SK-N-SH (cell line): Measurements from ENCODE around the gene UBE2S. TPM values are rescaled to one million over a fixed set of nuclear protein-coding genes. Genes with fewer than 3 reads are reported as not detected.

ENCODE experiments used
- CTCF ChIA-PET: fragments of 300-600, 350-600 bp; formaldehyde crosslinking; extraction: SDS; loops from one replicate; lab custom pipeline; 2021; lab: Yijun Ruan, JAX
- POLR2A ChIA-PET: fragments of 350-600 bp; sonication (Branson Sonifier 250); formaldehyde crosslinking; extraction: SDS; loops from one replicate; lab custom pipeline; 2020; ENCODE audit warnings: antibody characterized with exemption, inconsistent platforms; lab: Yijun Ruan, JAX
- DNase-seq: peaks from one replicate; pipeline ENCODE4 v3.0.0; 2012
- H2AFZ ChIP-seq: fragments of 200-600 bp; sonication (generic); 2 replicates; pipeline ENCODE4 v1.8.1; 2016; ENCODE audit warnings: antibody characterized with exemption, mild to moderate bottlenecking, low read depth
- H3F3A ChIP-seq: fragments of 200-600 bp; sonication (generic); replicated peaks from 2 replicates; pipeline ENCODE3; 2016; ENCODE audit warnings: antibody characterized with exemption, mild to moderate bottlenecking; ENCODE audit not compliant: insufficient read depth
- H3K27ac ChIP-seq, 2 experiments: fragments of 200-500 bp in 1 of 2; fragments of 200-600 bp in 1 of 2; sonication (Bioruptor generic) in 1 of 2; sonication (generic), shearing (Covaris generic) in 1 of 2; 2 replicates each; pipeline versions ENCODE4 v1.5.1 to v1.6.1; 2014 to 2016; ENCODE audit warnings: low read depth in 2 of 2, inconsistent platforms in 1 of 2, low read length in 1 of 2, mild to moderate bottlenecking in 1 of 2, mixed read lengths in 1 of 2
- H3K27me3 ChIP-seq: fragments of 200-600 bp; sonication (generic), shearing (Covaris generic); 2 replicates; pipeline ENCODE4 v1.6.1; 2016; ENCODE audit warnings: mixed run types; ENCODE audit not compliant: insufficient read depth
- H3K36me3 ChIP-seq, 2 experiments: fragments of 200-500 bp in 1 of 2; fragments of 200-600 bp in 1 of 2; sonication (Bioruptor generic) in 1 of 2; sonication (generic) in 1 of 2; replicated peaks in 1 of 2; 2 replicates each; pipeline versions ENCODE3 to v1.5.1; 2014 to 2016; ENCODE audit warnings: low read length in 1 of 2, mild to moderate bottlenecking in 1 of 2; ENCODE audit not compliant: insufficient read depth in 2 of 2, control insufficient read depth in 1 of 2
- H3K4me1 ChIP-seq, 2 experiments: fragments of 200-500 bp in 1 of 2; fragments of 200-600 bp in 1 of 2; sonication (Bioruptor generic) in 1 of 2; sonication (generic), shearing (Covaris generic) in 1 of 2; 2 replicates each; pipeline versions ENCODE4 v1.5.1 to v1.6.1; 2014 to 2016; ENCODE audit warnings: low read depth in 1 of 2, low read length in 1 of 2, mixed run types in 1 of 2; ENCODE audit not compliant: insufficient read depth in 2 of 2, control insufficient read depth in 1 of 2
- H3K4me2 ChIP-seq: fragments of 200-600 bp; sonication (generic), shearing (Covaris generic); 2 replicates; pipeline ENCODE4 v1.6.1; 2017; ENCODE audit warnings: mixed run types
- H3K4me3 ChIP-seq, 2 experiments: fragments of 200-500 bp in 1 of 2; fragments of 200-600 bp in 1 of 2; sonication (Bioruptor generic) in 1 of 2; sonication (generic), shearing (Covaris generic) in 1 of 2; 2 replicates each; pipeline versions ENCODE4 v1.5.1 to v1.8.1; 2014 to 2016; ENCODE audit warnings: low read depth in 2 of 2, inconsistent platforms in 1 of 2, low read length in 1 of 2, mild to moderate bottlenecking in 1 of 2, mixed read lengths in 1 of 2, moderate library complexity in 1 of 2
- H3K79me2 ChIP-seq: fragments of 200-600 bp; sonication (generic); 2 replicates; pipeline ENCODE4 v1.8.1; 2017; ENCODE audit warnings: mild to moderate bottlenecking; ENCODE audit not compliant: insufficient read depth
- H3K9ac ChIP-seq: fragments of 200-600 bp; sonication (generic); 2 replicates; pipeline ENCODE4 v1.6.1; 2017; ENCODE audit warnings: mixed run types
- H3K9me2 ChIP-seq: fragments of 200-600 bp; sonication (generic); 2 replicates; pipeline ENCODE4 v1.6.1; 2017; ENCODE audit warnings: mixed run types
- H3K9me3 ChIP-seq: fragments of 200-600 bp; sonication (generic); 2 replicates; pipeline ENCODE4 v1.6.1; 2017; ENCODE audit warnings: mixed run types, mild to moderate bottlenecking, moderate library complexity
- H4K20me1 ChIP-seq: fragments of 200-600 bp; sonication (generic); 2 replicates; pipeline ENCODE4 v1.6.1; 2017; ENCODE audit warnings: mild to moderate bottlenecking, mixed run types; ENCODE audit not compliant: insufficient read depth
- CHD2 ChIP-seq: fragments of 150-350 bp; IDR thresholded peaks from 2 replicates; pipeline ENCODE4 v1.6.1; 2018; ENCODE audit warnings: low read length; ENCODE audit not compliant: partially characterized antibody
- CTCF ChIP-seq: fragments of 200-600 bp; sonication (generic); IDR thresholded peaks from 2 replicates; pipeline ENCODE4 v1.6.1; 2017; ENCODE audit warnings: antibody characterized with exemption, mild to moderate bottlenecking, moderate library complexity
- EZH2phosphoT487 ChIP-seq: fragments of 200-600 bp; sonication (generic); IDR thresholded peaks from 2 replicates; pipeline ENCODE4 v1.6.1; 2017; ENCODE audit warnings: low read depth, mixed run types, mild to moderate bottlenecking, antibody characterized with exemption, moderate library complexity, borderline replicate concordance
- MAX ChIP-seq: IDR thresholded peaks from 2 replicates; pipeline ENCODE4 v1.4.0; 2012; ENCODE audit warnings: low read depth
- MXI1 ChIP-seq: IDR thresholded peaks from 2 replicates; pipeline ENCODE4 v1.6.1; 2012; ENCODE audit warnings: mild to moderate bottlenecking, low read depth, low read length, improper control_type of control experiment
- PBX3 ChIP-seq: IDR thresholded peaks from 2 replicates; pipeline ENCODE4; 2012
- TEAD4 ChIP-seq: IDR thresholded peaks from 2 replicates; pipeline ENCODE4 v1.4.0; 2012; ENCODE audit warnings: mild to moderate bottlenecking, borderline replicate concordance; ENCODE audit not compliant: insufficient read depth
- WGBS: methylation state at CpG from one replicate; pipeline ENCODE4 v1.1.6; 2017; ENCODE audit warnings: low lambda C conversion rate; 5-methylcytosine and 5-hydroxymethylcytosine counted together
- polyA plus RNA-seq, 3 experiments: library from polyadenylated mRNA; depleted of rRNA; stranded (reverse); fragments of >200 nt; gene quantifications; 2 replicates each; pipeline ENCODE4 v1.2.3, GENCODE V29; 2012

Gene UBE2S
- polyA plus RNA-seq, 1 of the 3 experiments (the other 2 are of a cell fraction), result 133 TPM

GRCh38 chr19:55370305-55370988 lies 37.1 kb downstream of the UBE2S start, which contains the start of gene IL11 (continued):
- TF ChIP-seq CTCF (no peak), TEAD4 (no peak), CHD2 (no peak), MAX (peak; percentile 49; the same call in 1 of the 2 replicates)

- Histone ChIP-seq H3K36me3 (peaks cover 0 to 4% of the 10 kb centered on the region in 2 experiments), H3K9me2 (no peaks in the 10 kb centered on the region), H3K27me3 (no peaks in the 10 kb centered on the region), H3F3A (peaks cover 25% of the 10 kb centered on the region), H2AFZ (peak overlapping the region; percentile 87), H4K20me1 (no peaks in the 10 kb centered on the region), H3K27ac (peak overlapping the region; percentile 11 to 88; a peak in 3 of 4 replicates), H3K79me2 (peaks cover 14% of the 10 kb centered on the region), H3K4me3 (peak overlapping the region; percentile 57 to 79), H3K9me3 (no peaks in the 10 kb centered on the region), H3K9ac (peak overlapping the region; percentile 92), H3K4me2 (peak overlapping the region; percentile 97), H3K4me1 (peaks cover 26 to 28% of the 10 kb centered on the region in 2 experiments; a peak in 3 of 4 replicates)
- POLR2A ChIA-PET, result interaction anchor here (0.6 to 2.8 kb wide), 3 partner anchors 14 to 38 kb away, joined by 4 to 14 read pairs (median 4); partner anchors contain the start of gene UBE2S
- CTCF ChIA-PET, result interaction anchor here (1.6 to 2.5 kb wide), 3 partner anchors 14 to 78 kb away, joined by 6 to 8 read pairs (median 7); partner anchors contain the start of gene TMEM238
- 0 out of 2 replicates have a peak, but pooled peaks have one; percentile 27 for TF ChIP-seq PBX3
- TF ChIP-seq MXI1, result no peak
- no peak for TF ChIP-seq EZH2phosphoT487
- peak; percentile 96 for DNase-seq
- WGBS, result 0% methylated on average over 34 of the region's 59 CpGs
Observed at GRCh38 chr19:55369653-55370304, 37.8 kb downstream of the UBE2S start.
